HCT116 (cell line): ENCODE data around the gene SLC7A9.

Source experiments
- ATF3 ChIP-seq: IDR thresholded peaks from 2 replicates; pipeline ENCODE4 v1.6.1; 2012
- CEBPB ChIP-seq: IDR thresholded peaks from 2 replicates; pipeline ENCODE4 v1.6.1; 2012; ENCODE audit warnings: low read depth
- CTCF ChIP-seq, 3 experiments: fragments of 200-600 bp in 1 of 3; sonication (generic) in 1 of 3; IDR thresholded peaks in 2 of 3; conservative IDR thresholded peaks in 1 of 3; 2 replicates each; pipeline ENCODE4 v1.5.1; 2012 to 2017; ENCODE audit warnings: low read depth in 2 of 3, low read length in 2 of 3, antibody characterized with exemption in 1 of 3, borderline replicate concordance in 1 of 3, control low read depth in 1 of 3, mild to moderate bottlenecking in 1 of 3, mixed read lengths in 1 of 3, mixed run types in 1 of 3, moderate library complexity in 1 of 3; ENCODE audit not compliant: insufficient read depth in 1 of 3
- EZH2 ChIP-seq: fragments of 200-600 bp; sonication (generic); IDR thresholded peaks from 2 replicates; pipeline ENCODE4 v1.6.1; 2017; ENCODE audit warnings: antibody characterized with exemption, mixed run types
- EZH2phosphoT487 ChIP-seq: fragments of 200-600 bp; IDR thresholded peaks from 2 replicates; pipeline ENCODE4 v1.6.1; 2018; ENCODE audit warnings: antibody characterized with exemption, borderline replicate concordance
- JUND ChIP-seq: IDR thresholded peaks from 2 replicates; pipeline ENCODE4 v1.6.1; 2012
- POLR2A ChIP-seq: IDR thresholded peaks from 2 replicates; pipeline ENCODE4 v1.7.0; 2011; ENCODE audit warnings: borderline replicate concordance; ENCODE audit not compliant: insufficient read depth, insufficient read length; ENCODE audit errors: extremely low read depth
- POLR2AphosphoS5 ChIP-seq: IDR thresholded peaks from 2 replicates; pipeline ENCODE4 v1.6.1; 2011; ENCODE audit warnings: mild to moderate bottlenecking, low read depth, low read length, moderate library complexity
- RAD21 ChIP-seq: IDR thresholded peaks from 2 replicates; pipeline ENCODE4 v1.6.1; 2012; ENCODE audit warnings: low read depth, mild to moderate bottlenecking
- REST ChIP-seq: IDR thresholded peaks from 2 replicates; pipeline ENCODE4 v1.6.1; 2012; ENCODE audit warnings: low read depth
- SIN3A ChIP-seq: IDR thresholded peaks from 2 replicates; pipeline ENCODE4 v1.6.1; 2012; ENCODE audit warnings: low read depth
- SP1 ChIP-seq: IDR thresholded peaks from 2 replicates; pipeline ENCODE4 v1.6.1; 2012; ENCODE audit warnings: low read depth
- YY1 ChIP-seq: IDR thresholded peaks from 2 replicates; pipeline ENCODE4 v1.6.1; 2011; ENCODE audit warnings: low read length, low read depth, moderate library complexity, mild to moderate bottlenecking; ENCODE audit not compliant: insufficient replicate concordance; ENCODE audit errors: extremely low read depth
- TF ChIP-seq, protein P1 (sequence below): IDR thresholded peaks from 2 replicates; pipeline ENCODE4 v1.6.1; 2011; ENCODE audit warnings: mild to moderate bottlenecking, low read length, moderate library complexity; ENCODE audit not compliant: insufficient replicate concordance; ENCODE audit errors: extremely low read depth

DNA sequence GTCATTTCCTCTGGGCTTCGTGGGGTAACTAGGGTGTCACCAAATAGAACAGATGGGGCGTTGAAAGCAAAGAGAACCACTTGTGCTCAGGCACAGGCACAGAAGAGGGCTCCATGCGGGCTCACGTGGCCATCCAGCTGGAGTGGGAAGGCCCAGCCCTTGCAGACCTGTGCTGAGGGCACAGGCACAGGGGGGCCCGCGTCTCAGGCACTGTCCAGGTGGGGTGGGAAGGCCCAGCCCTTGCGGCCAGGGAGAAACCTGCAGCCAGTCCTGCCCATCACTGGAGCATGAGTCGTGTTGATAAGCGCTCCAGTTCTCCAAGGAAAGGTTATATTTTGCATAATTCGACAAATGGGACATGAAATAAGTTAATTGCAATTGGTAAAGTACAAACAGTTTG lies 57.5 kb downstream of the SLC7A9 start:
- TF ChIP-seq REST (no peak), YY1 (no peak), EZH2 (no peak), POLR2AphosphoS5 (no peak), ATF3 (no peak), CTCF (IDR thresholded peaks at IDR 0.05 in 2 of 3, conservative IDR thresholded peaks at IDR 0.05 in 1 of 3; ENCODE audit: borderline replicate concordance in 1 of 3, insufficient read depth in 1 of 3, low read depth in 2 of 3, low read length in 2 of 3) (no peak), JUND (no peak), SP1 (no peak), RAD21 (no peak), POLR2A (no peak), SIN3A (no peak), CEBPB (no peak), EZH2phosphoT487 (no peak)
- TF ChIP-seq, protein P1, sequence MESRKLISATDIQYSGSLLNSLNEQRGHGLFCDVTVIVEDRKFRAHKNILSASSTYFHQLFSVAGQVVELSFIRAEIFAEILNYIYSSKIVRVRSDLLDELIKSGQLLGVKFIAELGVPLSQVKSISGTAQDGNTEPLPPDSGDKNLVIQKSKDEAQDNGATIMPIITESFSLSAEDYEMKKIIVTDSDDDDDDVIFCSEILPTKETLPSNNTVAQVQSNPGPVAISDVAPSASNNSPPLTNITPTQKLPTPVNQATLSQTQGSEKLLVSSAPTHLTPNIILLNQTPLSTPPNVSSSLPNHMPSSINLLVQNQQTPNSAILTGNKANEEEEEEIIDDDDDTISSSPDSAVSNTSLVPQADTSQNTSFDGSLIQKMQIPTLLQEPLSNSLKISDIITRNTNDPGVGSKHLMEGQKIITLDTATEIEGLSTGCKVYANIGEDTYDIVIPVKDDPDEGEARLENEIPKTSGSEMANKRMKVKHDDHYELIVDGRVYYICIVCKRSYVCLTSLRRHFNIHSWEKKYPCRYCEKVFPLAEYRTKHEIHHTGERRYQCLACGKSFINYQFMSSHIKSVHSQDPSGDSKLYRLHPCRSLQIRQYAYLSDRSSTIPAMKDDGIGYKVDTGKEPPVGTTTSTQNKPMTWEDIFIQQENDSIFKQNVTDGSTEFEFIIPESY: no peak
